ENCODE results near the gene SBF2.
"Not testable (repeated sequence)": the region's sequence is repeated elsewhere in the genome, so short reads cannot be mapped to it uniquely, and the experiment has no call there.

SBF2 gene

DNA sequence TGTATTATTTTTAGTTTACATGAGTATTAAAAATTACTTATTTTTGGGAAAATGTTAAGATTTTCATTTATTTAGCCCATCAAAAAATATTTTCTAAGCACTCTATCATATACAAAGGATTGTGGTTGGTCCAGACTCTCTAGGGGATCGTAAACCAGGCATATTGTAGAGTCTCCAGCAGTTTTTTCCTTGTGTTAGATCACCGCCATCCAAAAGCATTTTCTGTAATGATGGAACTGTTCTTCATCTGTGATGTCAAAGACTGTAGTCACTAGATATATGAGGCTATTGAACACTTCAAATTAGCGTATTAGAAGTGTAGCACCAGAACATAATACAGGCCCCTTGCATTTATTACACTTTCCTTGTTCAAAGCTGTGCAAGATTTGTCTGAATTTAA is 154.9 kb downstream of the SBF2 start:
- no peak for DNase-seq (ENCODE audit: low spot score)
- TF ChIP-seq, protein P1, sequence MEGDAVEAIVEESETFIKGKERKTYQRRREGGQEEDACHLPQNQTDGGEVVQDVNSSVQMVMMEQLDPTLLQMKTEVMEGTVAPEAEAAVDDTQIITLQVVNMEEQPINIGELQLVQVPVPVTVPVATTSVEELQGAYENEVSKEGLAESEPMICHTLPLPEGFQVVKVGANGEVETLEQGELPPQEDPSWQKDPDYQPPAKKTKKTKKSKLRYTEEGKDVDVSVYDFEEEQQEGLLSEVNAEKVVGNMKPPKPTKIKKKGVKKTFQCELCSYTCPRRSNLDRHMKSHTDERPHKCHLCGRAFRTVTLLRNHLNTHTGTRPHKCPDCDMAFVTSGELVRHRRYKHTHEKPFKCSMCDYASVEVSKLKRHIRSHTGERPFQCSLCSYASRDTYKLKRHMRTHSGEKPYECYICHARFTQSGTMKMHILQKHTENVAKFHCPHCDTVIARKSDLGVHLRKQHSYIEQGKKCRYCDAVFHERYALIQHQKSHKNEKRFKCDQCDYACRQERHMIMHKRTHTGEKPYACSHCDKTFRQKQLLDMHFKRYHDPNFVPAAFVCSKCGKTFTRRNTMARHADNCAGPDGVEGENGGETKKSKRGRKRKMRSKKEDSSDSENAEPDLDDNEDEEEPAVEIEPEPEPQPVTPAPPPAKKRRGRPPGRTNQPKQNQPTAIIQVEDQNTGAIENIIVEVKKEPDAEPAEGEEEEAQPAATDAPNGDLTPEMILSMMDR (conservative IDR thresholded peaks at IDR 0.05; ENCODE audit: low read depth) = no peak
- H3K27ac ChIP-seq = no peak overlapping the region
- ChIA-PET CTCF (interaction anchor here (0.6 kb wide), 1 partner anchor 192 kb away, joined by 3 read pairs; no protein-coding TSS in a partner anchor), POLR2A (ENCODE audit: low non-redundant PET) (no interaction called here)

DNA sequence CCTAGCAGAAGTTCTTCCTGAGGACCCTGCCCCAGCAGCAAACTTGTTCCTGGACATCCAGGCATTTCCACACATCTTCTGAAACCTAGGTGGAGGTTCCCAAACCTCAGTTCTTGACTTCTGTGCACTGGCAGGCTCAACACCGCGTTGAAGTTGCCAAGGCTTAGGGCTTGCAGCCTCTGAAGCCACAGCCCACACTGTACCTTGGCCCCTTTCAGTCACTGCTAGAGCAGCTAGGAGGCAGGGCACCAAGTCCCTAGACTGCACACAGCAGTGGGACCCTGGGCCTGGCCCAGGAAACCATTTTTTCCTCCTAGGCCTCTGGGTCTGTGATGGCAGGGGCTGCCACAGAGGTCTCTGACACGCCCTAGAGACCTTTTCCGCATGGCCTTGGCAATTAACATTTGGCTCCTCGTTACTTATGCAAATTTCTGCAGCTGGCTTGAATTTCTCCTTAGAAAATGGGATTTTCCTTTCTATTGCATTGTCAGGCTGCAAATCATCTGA is 159.0 kb downstream of the SBF2 start:
- no peak overlapping the region for H3K27ac ChIP-seq
- ChIA-PET POLR2A (ENCODE audit: low non-redundant PET) (no interaction called here), CTCF (no interaction called here)
- TF ChIP-seq, protein P1 (conservative IDR thresholded peaks at IDR 0.05; ENCODE audit: low read depth) = no peak
- no peak for DNase-seq (ENCODE audit: low spot score)

DNA sequence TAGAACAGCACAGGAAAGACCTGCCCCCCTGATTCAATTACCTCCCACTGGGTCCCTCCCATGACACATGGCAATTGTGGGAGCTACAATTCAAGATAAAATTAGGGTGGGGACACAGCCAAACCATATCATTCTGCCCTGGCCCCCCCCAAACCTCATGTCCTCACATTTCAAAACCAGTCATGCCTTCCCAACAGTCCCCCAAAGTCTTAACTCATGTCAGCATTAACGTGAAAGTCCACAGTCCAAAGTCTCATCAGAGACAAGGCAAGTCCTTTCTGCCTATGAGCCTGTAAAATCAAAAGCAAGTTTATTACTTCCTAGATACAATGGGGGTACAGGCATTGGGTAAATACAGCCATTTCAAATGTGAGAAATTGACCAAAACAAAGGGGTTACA is 159.8 kb downstream of the SBF2 start:
- CTCF ChIA-PET; DNase-seq (ENCODE audit: low spot score); POLR2A ChIA-PET (ENCODE audit: low non-redundant PET); H3K27ac ChIP-seq: not testable (repeated sequence)

DNA sequence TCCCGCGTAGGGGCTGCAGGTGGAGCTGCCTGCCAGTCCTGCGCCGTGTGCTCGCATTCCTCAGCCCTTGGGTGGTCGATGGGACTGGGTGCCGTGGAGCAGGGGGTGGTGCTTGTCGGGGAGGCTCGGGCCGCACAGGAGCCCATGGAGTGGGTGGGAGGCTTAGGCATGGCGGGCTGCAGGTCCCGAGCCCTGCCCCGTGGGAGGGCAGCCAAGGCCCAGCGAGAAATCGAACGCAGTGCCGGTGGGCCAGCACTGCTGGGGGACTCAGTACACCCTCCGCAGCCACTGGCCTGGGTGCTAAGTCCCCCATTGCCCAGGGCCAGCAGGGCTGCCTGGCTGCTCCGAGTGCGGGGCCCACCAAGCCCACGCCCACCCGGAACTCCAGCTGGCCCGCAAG is 160.8 kb downstream of the SBF2 start:
- POLR2A ChIA-PET (ENCODE audit: low non-redundant PET); H3K27ac ChIP-seq; CTCF ChIA-PET; DNase-seq (ENCODE audit: low spot score): not testable (repeated sequence)

DNA sequence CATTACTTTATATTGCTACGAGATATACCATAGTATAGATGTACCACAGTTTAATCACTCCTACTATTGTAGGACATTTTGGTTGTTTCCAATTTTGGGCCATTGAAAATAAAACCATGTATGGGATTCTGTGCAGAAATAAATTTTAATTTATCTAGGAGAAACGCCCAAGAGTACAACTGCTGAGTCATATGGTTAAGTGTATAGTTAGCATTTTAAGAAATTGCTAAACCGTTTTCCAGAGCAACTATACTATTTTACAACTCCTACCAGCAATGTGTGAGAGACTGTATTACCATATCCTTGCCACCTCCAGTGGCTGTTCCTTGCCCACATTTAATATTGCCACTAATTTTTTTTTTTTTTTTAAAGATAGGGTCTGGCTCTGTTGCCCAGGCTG is 163.1 kb downstream of the SBF2 start:
- CTCF ChIA-PET = no interaction called here
- TF ChIP-seq, protein P1 (conservative IDR thresholded peaks at IDR 0.05; ENCODE audit: low read depth) = no peak
- DNase-seq (ENCODE audit: low spot score) = no peak
- POLR2A ChIA-PET (ENCODE audit: low non-redundant PET) = no interaction called here
- no peak overlapping the region for H3K27ac ChIP-seq

DNA sequence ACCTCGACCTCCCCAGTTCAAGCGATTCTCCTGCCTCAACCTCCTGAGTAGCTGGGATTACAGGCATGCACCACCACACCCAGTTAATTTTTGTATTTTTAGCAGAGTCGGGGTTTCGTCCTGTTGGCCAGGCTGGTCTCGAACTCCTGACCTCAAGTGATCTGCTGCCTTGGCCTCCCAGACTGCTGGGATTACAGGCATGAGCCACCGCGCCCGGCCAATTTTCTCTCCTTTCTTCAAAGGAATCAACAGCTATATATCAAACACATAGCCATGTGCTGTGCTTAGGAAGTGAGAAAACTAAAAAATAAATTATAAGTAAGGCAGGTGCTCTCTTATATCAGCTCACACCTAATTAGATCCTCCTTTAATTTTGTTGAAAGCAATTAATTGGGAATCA is 164.8 kb downstream of the SBF2 start:
- H3K27ac ChIP-seq; POLR2A ChIA-PET (ENCODE audit: low non-redundant PET); DNase-seq (ENCODE audit: low spot score): not testable (repeated sequence)
- CTCF ChIA-PET = interaction anchor here (0.6 kb wide), 1 partner anchor 736 kb away, joined by 6 read pairs; no protein-coding TSS in a partner anchor

DNA sequence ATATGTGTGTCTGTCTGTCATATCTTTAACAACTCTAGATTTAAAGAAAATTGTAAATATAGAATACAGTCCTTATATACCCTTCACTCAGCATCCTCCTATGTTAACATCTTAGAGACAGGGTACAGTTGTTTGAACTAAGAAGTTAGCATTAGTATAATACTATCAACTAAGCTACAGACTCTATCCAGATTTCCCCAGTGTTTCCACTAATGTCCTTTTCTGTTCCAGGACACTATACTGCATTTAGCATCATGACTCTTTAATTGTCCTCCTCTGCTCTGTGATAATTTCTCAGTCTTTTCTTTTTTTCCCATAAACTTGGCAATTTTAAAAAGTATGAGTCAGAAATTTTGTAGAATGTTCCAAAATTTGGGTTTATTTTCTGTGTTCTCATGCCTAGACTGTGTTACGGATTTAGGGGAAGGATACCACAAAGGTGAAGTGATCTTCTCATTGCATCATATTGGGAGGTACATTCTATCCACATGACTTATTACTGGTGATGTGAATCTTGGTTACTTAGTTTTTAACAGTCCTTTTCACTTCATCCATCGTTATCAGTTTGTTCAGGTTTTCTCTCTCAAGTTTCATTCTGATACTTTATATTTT is 168.4 kb downstream of the SBF2 start:
- DNase-seq (ENCODE audit: low spot score) = no peak
- no peak overlapping the region for H3K27ac ChIP-seq
- TF ChIP-seq, protein P1 (conservative IDR thresholded peaks at IDR 0.05; ENCODE audit: low read depth) = no peak
- CTCF ChIA-PET = no interaction called here
- POLR2A ChIA-PET (ENCODE audit: low non-redundant PET) = no interaction called here

DNA sequence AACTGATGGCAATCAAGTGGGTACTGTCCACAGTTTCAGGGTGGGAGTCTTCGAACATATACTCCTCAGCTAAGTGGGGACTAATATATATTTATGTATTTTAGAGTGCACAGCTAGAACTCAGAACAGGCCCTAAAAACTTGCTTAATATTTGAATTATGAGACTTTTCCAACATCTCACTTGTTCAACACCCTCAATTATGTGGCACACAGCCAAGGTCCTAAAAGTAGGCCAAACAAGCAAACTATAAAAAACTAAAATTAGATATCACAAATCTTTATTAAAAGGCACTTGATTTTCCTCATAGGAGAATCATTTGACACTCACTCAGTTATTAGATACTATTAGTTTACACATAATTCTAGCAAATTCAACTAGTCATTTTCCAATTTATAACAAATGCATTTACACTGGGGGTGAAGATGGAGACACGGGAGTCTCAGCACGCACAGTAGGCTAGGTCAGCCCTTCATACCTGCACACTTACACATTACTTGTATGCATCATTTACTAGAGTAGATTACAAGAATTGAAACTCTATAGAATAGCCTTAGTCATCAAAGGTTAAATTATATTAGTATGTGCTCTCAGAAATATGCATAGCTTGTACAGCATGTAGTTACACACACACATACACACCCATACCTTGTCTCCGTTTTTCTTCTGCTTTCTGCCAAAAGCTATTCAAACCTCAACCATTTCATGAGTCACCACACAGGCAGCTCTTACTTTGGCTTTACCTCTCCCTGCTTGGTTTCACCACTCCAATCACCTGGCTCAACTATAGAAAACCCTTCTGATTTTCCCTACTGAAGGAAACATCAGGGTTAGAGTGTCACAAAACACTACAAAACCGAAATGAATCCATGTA is 171.5 kb downstream of the SBF2 start:
- DNase-seq (ENCODE audit: low spot score) = peak; percentile 85
- ChIA-PET CTCF (no interaction called here), POLR2A (ENCODE audit: low non-redundant PET) (no interaction called here)
- TF ChIP-seq, protein P1 (conservative IDR thresholded peaks at IDR 0.05; ENCODE audit: low read depth) = no peak
- no peak overlapping the region for H3K27ac ChIP-seq
